Measurements from ENCODE around the gene PSMB4.

The PSMB4 gene

GRCh38 chr1:151401860-151402259 is 2.5 kb downstream of the PSMB4 start:
- H4K20me1 ChIP-seq (ENCODE audit: insufficient read depth, low read length), result no peaks in the 10 kb centered on the region
- TF ChIP-seq EZH2phosphoT487 (IDR thresholded peaks at IDR 0.05; ENCODE audit: low read length), result no peak
- H3K9ac ChIP-seq (ENCODE audit: low read length), result no peak overlapping the region
- peaks cover 37% of the 10 kb centered on the region for H3K79me2 ChIP-seq (ENCODE audit: low read length)
- H3K9me2 ChIP-seq (replicated peaks; ENCODE audit: insufficient read depth, low read length), result no peaks in the 10 kb centered on the region
- H3K27me3 ChIP-seq (replicated peaks; ENCODE audit: insufficient read depth, low read length), result no peaks in the 10 kb centered on the region
- no peak overlapping the region for H2AFZ ChIP-seq (ENCODE audit: low read length)
- no peak overlapping the region for H3K4me2 ChIP-seq (ENCODE audit: low read depth, low read length)
- peaks cover 49% of the 10 kb centered on the region for H3F3A ChIP-seq (ENCODE audit: insufficient read depth, low read length)
- H3K36me3 ChIP-seq (replicated peaks; ENCODE audit: insufficient read depth, low read length), result peaks cover 28% of the 10 kb centered on the region
- no peaks in the 10 kb centered on the region for H3K9me3 ChIP-seq (replicated peaks; ENCODE audit: insufficient read depth, low read length)
- H3K4me1 ChIP-seq (ENCODE audit: low read length), result peaks cover 16% of the 10 kb centered on the region
- H3K27ac ChIP-seq (ENCODE audit: low read length), result no peak overlapping the region
- no peak overlapping the region for H3K4me3 ChIP-seq (ENCODE audit: low read length)
- no peak for DNase-seq

GRCh38 chr1:151402764-151403163 is 3.4 kb downstream of the PSMB4 start:
- Histone ChIP-seq H3K4me2 (ENCODE audit: low read depth, low read length) (no peak overlapping the region), H2AFZ (ENCODE audit: low read length) (no peak overlapping the region), H3K36me3 (replicated peaks; ENCODE audit: insufficient read depth, low read length) (peaks cover 29% of the 10 kb centered on the region), H3K9ac (ENCODE audit: low read length) (no peak overlapping the region), H3K27ac (ENCODE audit: low read length) (no peak overlapping the region), H3K4me1 (ENCODE audit: low read length) (peaks cover 16% of the 10 kb centered on the region), H3K4me3 (ENCODE audit: low read length) (no peak overlapping the region), H3K9me2 (replicated peaks; ENCODE audit: insufficient read depth, low read length) (no peaks in the 10 kb centered on the region), H3K9me3 (replicated peaks; ENCODE audit: insufficient read depth, low read length) (no peaks in the 10 kb centered on the region), H3F3A (ENCODE audit: insufficient read depth, low read length) (peaks cover 49% of the 10 kb centered on the region), H4K20me1 (ENCODE audit: insufficient read depth, low read length) (no peaks in the 10 kb centered on the region), H3K79me2 (ENCODE audit: low read length) (peaks cover 37% of the 10 kb centered on the region), H3K27me3 (replicated peaks; ENCODE audit: insufficient read depth, low read length) (no peaks in the 10 kb centered on the region)
- TF ChIP-seq EZH2phosphoT487 (IDR thresholded peaks at IDR 0.05; ENCODE audit: low read length) (no peak), EZH2 (optimal IDR thresholded peaks at IDR 0.05; ENCODE audit: low read depth, low read length) (no peak)
- TF ChIP-seq, protein P1, sequence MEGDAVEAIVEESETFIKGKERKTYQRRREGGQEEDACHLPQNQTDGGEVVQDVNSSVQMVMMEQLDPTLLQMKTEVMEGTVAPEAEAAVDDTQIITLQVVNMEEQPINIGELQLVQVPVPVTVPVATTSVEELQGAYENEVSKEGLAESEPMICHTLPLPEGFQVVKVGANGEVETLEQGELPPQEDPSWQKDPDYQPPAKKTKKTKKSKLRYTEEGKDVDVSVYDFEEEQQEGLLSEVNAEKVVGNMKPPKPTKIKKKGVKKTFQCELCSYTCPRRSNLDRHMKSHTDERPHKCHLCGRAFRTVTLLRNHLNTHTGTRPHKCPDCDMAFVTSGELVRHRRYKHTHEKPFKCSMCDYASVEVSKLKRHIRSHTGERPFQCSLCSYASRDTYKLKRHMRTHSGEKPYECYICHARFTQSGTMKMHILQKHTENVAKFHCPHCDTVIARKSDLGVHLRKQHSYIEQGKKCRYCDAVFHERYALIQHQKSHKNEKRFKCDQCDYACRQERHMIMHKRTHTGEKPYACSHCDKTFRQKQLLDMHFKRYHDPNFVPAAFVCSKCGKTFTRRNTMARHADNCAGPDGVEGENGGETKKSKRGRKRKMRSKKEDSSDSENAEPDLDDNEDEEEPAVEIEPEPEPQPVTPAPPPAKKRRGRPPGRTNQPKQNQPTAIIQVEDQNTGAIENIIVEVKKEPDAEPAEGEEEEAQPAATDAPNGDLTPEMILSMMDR (IDR thresholded peaks at IDR 0.05; ENCODE audit: low read length), result no peak
- no peak for DNase-seq

DNA sequence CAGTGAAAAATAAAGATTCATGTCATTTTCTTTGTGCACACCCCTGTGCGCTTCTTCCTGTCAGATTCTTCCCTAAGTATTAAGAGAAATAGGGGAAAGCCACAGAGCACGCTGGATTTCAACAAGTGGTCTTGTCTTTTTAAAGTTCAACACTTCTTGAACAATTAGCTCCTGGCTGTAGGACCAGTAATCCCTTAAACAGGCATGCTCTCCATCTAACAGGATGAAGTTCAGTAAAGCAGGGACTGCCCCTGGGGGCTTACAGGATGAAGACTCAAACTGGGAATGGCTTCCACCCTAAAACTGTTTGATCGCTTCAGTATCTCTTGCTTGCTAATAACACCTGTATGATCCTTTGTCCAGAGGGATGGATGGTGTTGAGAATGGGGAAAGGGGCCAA is 4.2 kb downstream of the PSMB4 start:
- no peak overlapping the region for H3K27ac ChIP-seq (ENCODE audit: low read length)
- peaks cover 29% of the 10 kb centered on the region for H3K36me3 ChIP-seq (replicated peaks; ENCODE audit: insufficient read depth, low read length)
- DNase-seq, result no peak
- H3K79me2 ChIP-seq (ENCODE audit: low read length), result peaks cover 37% of the 10 kb centered on the region
- no peak overlapping the region for H3K9ac ChIP-seq (ENCODE audit: low read length)
- no peak overlapping the region for H2AFZ ChIP-seq (ENCODE audit: low read length)
- H3F3A ChIP-seq (ENCODE audit: insufficient read depth, low read length), result peaks cover 45% of the 10 kb centered on the region
- TF ChIP-seq, protein P1 (IDR thresholded peaks at IDR 0.05; ENCODE audit: low read length), result no peak
- TF ChIP-seq EZH2 (optimal IDR thresholded peaks at IDR 0.05; ENCODE audit: low read depth, low read length), result no peak
- no peak for TF ChIP-seq EZH2phosphoT487 (IDR thresholded peaks at IDR 0.05; ENCODE audit: low read length)
- H3K27me3 ChIP-seq (replicated peaks; ENCODE audit: insufficient read depth, low read length), result no peaks in the 10 kb centered on the region
- H3K9me3 ChIP-seq (replicated peaks; ENCODE audit: insufficient read depth, low read length), result no peaks in the 10 kb centered on the region
- no peaks in the 10 kb centered on the region for H4K20me1 ChIP-seq (ENCODE audit: insufficient read depth, low read length)
- peaks cover 16% of the 10 kb centered on the region for H3K4me1 ChIP-seq (ENCODE audit: low read length)
- no peaks in the 10 kb centered on the region for H3K9me2 ChIP-seq (replicated peaks; ENCODE audit: insufficient read depth, low read length)
- no peak overlapping the region for H3K4me2 ChIP-seq (ENCODE audit: low read depth, low read length)
- no peak overlapping the region for H3K4me3 ChIP-seq (ENCODE audit: low read length)

- Histone ChIP-seq H4K20me1 (ENCODE audit: insufficient read depth, low read length) (no peaks in the 10 kb centered on the region), H3K27me3 (replicated peaks; ENCODE audit: insufficient read depth, low read length) (no peaks in the 10 kb centered on the region), H3K27ac (ENCODE audit: low read length) (no peak overlapping the region), H3K9me3 (replicated peaks; ENCODE audit: insufficient read depth, low read length) (no peaks in the 10 kb centered on the region), H3K4me1 (ENCODE audit: low read length) (peaks cover 16% of the 10 kb centered on the region), H3K9ac (ENCODE audit: low read length) (no peak overlapping the region), H3K79me2 (ENCODE audit: low read length) (peaks cover 27% of the 10 kb centered on the region), H2AFZ (ENCODE audit: low read length) (no peak overlapping the region), H3K4me2 (ENCODE audit: low read depth, low read length) (no peak overlapping the region), H3K36me3 (replicated peaks; ENCODE audit: insufficient read depth, low read length) (peaks cover 29% of the 10 kb centered on the region), H3F3A (ENCODE audit: insufficient read depth, low read length) (peaks cover 45% of the 10 kb centered on the region), H3K4me3 (ENCODE audit: low read length) (no peak overlapping the region), H3K9me2 (replicated peaks; ENCODE audit: insufficient read depth, low read length) (no peaks in the 10 kb centered on the region)
- no peak for DNase-seq
- TF ChIP-seq, protein P1 (IDR thresholded peaks at IDR 0.05; ENCODE audit: low read length), result no peak
- no peak for TF ChIP-seq EZH2phosphoT487 (IDR thresholded peaks at IDR 0.05; ENCODE audit: low read length)
- no peak for TF ChIP-seq EZH2 (optimal IDR thresholded peaks at IDR 0.05; ENCODE audit: low read depth, low read length)
These were observed 6.0 kb downstream of the PSMB4 start for GRCh38 chr1:151405187-151405951.
